ENCODE data around the gene KCNA3.

KCNA3 gene

GRCh38 chr1:110635434-110635833 is 39.3 kb downstream of the KCNA3 start:
- FAIRE-seq (no peak), DNase-seq (ENCODE audit: insufficient read length, low spot score) (no peak)
- TF ChIP-seq, protein P1, sequence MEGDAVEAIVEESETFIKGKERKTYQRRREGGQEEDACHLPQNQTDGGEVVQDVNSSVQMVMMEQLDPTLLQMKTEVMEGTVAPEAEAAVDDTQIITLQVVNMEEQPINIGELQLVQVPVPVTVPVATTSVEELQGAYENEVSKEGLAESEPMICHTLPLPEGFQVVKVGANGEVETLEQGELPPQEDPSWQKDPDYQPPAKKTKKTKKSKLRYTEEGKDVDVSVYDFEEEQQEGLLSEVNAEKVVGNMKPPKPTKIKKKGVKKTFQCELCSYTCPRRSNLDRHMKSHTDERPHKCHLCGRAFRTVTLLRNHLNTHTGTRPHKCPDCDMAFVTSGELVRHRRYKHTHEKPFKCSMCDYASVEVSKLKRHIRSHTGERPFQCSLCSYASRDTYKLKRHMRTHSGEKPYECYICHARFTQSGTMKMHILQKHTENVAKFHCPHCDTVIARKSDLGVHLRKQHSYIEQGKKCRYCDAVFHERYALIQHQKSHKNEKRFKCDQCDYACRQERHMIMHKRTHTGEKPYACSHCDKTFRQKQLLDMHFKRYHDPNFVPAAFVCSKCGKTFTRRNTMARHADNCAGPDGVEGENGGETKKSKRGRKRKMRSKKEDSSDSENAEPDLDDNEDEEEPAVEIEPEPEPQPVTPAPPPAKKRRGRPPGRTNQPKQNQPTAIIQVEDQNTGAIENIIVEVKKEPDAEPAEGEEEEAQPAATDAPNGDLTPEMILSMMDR (IDR thresholded peaks at IDR 0.05; ENCODE audit: insufficient read depth, missing control alignments) = no peak

DNA sequence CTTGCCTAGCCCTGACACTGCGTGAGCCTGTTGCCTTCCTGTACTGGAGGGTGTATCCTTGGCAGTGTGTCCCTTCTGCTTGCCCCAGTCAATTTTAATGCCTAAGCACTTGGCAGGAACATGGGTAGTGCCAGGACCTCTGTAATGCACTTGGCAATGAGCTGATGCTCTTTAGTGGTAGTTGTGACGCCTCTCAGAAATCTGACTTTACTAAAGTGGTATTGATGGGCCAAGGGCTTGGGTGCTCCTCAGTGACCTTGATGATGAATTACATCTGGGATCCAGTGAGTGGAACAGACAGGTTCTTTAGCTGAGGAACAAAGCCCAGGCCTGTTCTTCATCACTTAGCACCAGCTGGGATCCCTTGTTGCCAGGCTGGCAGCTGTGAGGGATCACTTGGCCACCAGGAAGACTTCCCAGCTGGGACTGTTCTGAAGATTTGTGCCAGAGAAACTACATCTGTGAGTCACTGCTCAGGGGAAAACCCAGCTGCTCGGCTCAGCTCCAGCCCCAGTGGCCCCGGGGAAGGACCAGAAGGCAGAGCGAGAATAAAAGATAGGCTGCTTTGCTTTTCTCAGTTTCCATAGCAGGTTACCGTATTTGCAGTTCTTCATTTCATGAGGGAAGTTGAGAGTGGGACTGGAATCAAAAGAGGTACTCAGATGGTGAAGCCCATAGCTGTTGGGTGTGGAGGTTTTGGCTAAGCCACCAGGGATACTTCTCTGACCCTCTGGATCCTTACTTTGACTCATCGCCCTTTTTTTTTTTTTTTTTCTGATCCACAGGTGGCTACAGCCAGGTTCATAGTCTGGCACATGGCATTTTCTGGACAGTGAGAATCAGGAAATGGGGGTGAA is 40.1 kb downstream of the KCNA3 start:
- TF ChIP-seq, protein P1 (IDR thresholded peaks at IDR 0.05; ENCODE audit: insufficient read depth, missing control alignments) = no peak
- no peak for DNase-seq (ENCODE audit: insufficient read length, low spot score)
- no peak for FAIRE-seq

GRCh38 chr1:110634086-110634454 is 40.7 kb downstream of the KCNA3 start:
- no peak for FAIRE-seq
- TF ChIP-seq, protein P1 (IDR thresholded peaks at IDR 0.05; ENCODE audit: insufficient read depth, missing control alignments) = no peak
- DNase-seq (ENCODE audit: insufficient read length, low spot score) = no peak

DNA sequence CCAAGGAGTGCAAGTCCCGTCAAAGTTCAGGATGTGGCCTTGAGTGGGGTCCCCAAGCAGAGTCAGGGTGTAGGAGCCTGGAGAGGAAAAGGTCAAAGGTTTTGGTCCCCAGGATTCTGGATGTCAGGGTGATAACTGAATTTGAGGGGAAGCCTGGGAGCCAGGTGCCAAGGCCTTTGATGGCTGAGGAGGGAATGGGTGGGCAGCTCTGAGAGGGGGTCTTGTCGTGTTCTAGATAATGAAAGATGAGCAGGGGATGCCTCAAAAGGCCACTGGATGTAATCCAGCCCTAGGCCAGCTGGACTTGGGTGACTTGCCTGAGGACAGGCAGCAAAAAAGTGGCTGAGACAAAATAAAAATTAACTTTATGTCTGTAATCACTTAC is 41.1 kb downstream of the KCNA3 start:
- TF ChIP-seq, protein P1 (IDR thresholded peaks at IDR 0.05; ENCODE audit: insufficient read depth, missing control alignments) = no peak
- no peak for DNase-seq (ENCODE audit: insufficient read length, low spot score)
- FAIRE-seq = no peak

DNA sequence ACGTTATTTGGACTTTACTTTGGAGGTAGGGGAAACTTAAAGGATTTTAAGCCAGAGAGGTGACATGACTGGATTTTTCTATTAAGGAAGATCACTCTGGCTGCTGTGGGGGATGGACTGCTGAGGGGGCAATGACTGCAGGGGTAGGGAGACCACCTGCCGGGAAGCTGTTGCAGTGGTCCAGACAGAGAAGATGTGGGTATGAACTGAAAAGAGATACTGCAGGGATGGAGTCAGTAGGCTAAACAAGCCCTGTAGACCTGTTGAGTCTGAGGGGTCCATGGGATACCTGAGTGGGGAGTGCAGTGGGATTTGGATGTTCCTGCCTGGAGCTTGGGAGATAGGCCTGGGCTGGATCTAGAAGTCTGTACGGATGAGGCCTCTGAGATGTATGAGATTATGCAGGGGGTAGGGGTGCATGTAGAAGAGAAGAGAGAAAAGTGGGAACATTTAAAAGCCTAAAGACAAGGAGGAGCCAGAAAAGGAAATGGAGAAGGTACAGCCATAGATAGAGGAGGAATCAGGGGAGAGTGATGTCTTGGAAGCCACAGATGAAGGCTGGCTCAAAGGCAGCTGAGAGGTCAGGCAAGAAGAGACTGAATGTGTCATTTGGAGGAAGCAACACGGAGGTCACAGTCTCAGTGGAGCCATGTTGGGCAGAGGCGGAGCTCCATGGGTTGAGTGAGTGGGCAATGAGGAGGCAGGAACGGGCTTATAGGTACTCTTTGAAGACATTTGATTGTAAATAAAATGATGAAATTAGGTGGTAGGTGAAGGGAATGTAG is 42.7 kb downstream of the KCNA3 start:
- no peak for DNase-seq (ENCODE audit: insufficient read length, low spot score)
- FAIRE-seq = no peak
- TF ChIP-seq, protein P1 (IDR thresholded peaks at IDR 0.05; ENCODE audit: insufficient read depth, missing control alignments) = no peak

DNA sequence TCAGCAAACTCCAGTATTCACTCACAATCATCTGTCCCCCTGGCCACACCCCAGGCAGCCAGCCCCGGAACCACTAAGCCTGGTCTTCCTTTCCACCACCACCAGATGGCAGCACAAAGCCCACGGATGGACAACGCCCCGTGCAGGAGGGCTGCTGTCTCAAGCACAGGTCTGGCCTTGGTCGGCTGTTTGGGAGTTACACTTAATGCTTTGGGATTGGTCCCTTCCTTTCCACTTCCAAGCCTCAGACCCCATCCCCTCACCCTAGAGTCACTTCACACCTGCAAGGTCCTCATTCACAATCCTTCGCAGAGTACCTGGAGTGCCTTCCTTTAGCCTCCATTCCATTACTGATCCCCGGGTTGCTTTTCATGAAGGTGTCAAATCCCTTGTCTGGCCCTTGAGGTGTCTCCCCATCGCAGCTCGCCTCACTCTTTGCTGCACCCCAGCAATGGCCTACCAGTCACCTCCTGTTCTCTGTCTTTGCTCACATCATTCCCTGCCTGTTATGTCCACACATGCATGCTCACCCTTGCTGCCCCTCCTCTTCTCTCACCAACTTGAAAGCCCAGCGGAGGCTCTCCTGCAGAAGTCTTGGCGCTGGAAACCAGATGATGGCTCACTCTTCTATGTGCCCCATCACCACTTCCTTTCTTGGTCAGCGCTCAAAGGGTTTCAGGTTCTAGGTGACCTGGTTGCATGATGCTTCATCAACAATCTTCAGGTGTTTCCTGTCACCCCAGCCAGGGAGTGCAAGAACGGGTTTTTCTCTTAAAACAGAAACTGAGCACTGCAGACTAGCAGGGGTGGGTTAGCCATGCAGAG is 43.7 kb downstream of the KCNA3 start:
- TF ChIP-seq, protein P1 (IDR thresholded peaks at IDR 0.05; ENCODE audit: insufficient read depth, missing control alignments) = peak; percentile 79
- DNase-seq (ENCODE audit: insufficient read length, low spot score) (no peak), FAIRE-seq (no peak)

Data from D721Med (cell line).